Measurements from ENCODE around the gene KLRK1. TPM values are rescaled to one million over a fixed set of nuclear protein-coding genes. Genes with fewer than 3 reads are reported as not detected.
A peak's percentile ranks its signal among the peaks of the same experiment; 100 is the strongest.
"Not testable (repeated sequence)": the region's sequence is repeated elsewhere in the genome, so short reads cannot be mapped to it uniquely, and the experiment has no call there.

The KLRK1 gene
- total RNA-seq, 1 experiment from 2014 or later, result not detected

DNA sequence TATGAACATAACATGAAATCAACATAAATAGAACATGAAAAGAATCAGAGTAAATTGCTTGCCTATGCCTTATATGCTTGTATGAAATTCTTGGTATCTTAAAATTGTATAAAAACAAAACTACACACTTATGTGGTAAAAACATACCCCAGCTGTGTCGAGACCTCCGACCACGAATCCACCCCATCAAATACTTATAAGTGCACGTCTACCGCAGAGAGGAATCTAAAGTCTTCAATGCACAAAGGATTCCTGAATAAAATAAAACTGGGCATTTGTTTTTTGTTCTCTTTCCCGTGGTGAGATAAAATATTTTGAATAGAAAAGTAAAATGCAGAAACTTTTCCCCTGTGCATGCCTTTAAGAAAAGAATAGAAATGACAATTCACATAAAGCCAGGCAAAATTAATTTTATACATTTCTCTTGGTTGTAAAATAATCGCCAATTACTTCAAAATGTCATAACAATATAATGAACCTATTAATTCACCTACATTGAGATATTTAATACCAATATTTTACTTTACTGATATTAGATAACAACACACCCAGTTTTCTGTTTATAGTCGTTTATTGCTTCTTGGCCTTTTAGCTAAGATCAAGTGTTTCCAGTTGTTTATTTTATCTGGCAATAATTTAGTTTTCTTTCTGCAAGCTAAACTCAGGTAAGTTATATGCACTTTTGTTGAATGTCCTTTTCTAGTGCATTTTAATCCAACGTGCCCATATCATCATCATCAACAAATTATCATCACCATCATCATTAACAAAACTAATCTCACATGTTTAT is 1.0 kb downstream of the KLRK1 start:
- DNase-seq (ENCODE audit: low read depth), result no peak

- DNase-seq (ENCODE audit: low read depth), result not testable (repeated sequence)
Observed at GRCh38 chr12:10387498-10387897, 2.3 kb downstream of the KLRK1 start.

GRCh38 chr12:10386857-10387256 is 3.0 kb downstream of the KLRK1 start:
- no peak for DNase-seq (ENCODE audit: low read depth)

DNA sequence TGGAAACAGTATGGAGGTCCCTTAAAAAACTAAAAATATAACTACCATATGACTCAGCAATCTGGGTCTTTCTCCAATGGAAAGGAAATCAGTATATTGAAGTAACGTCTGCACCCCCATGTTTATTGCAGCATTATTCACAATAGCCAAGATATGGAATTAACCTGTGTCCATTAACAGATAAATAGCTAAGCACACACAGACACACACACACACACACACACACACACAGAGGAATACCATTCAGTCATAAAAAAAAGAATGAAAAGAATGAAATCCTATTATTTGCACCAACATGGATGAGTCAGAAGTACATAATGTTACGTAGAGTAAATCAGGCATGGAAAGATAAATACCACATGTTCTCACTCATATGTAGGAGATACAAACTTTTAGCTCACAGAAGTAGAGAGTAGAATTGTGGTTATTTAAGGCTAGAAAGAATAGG is 4.7 kb downstream of the KLRK1 start:
- DNase-seq (ENCODE audit: low read depth), result peak; percentile 62

- DNase-seq (ENCODE audit: low read depth), result no peak
Observed at GRCh38 chr12:10384191-10384590, 5.7 kb downstream of the KLRK1 start.

DNA sequence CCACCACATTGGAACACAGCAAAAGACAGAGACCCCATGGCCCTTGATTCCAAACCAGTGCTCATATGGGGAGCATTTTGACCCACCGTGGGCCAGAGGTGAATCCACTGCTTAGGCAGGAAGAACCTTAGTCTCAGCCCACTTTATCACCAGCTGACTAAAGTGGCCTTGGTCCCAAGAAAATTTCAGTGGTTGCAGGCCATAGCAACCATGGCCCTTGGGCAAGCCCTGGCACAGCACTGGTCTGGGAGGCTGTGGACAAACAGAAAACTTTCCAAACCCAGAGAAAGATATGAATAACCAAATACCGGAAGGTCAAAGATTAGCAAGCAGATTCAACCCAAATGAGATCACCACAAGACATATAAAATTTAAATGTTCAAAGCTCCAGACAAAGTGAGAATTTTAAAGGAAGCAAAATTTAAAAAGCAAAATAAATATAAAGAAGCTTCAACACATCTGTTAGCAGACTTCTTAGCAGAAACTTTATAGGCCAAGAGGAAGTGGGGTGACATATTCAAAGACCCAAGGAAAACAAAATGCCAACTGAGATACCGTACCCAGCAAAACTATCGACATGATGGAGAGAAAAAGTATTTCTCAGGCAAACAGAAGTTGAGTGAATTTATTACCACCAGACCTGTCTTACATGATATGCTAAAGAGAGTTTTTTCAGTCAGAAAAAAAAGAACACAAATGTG is 7.8 kb downstream of the KLRK1 start:
- DNase-seq (ENCODE audit: low read depth), result no peak

- peak; percentile 34 for DNase-seq (ENCODE audit: low read depth)
Observed at GRCh38 chr12:10378737-10379136, 11.1 kb downstream of the KLRK1 start.

DNA sequence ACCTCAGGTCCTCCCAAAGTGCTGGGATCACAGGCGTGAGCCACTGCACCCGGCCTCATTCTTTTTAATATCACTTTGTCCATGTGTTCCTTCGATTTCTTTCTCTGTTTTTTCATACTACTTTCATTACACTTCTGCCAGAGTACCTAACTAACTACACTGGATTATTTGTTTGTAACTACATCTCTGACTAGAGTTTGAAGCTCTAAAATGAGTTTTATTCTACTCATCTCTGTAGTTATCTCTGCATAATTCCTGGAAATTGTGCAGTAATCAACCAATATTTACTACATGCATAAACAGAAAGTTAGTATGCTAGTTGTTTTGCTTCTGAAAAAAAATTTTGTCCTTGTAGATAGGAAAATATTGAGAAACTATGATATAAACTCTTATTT is 15.2 kb downstream of the KLRK1 start:
- no peak for DNase-seq (ENCODE audit: low read depth)

- no peak for DNase-seq (ENCODE audit: low read depth)
Observed at GRCh38 chr12:10372559-10372958, 17.3 kb downstream of the KLRK1 start.

DNA sequence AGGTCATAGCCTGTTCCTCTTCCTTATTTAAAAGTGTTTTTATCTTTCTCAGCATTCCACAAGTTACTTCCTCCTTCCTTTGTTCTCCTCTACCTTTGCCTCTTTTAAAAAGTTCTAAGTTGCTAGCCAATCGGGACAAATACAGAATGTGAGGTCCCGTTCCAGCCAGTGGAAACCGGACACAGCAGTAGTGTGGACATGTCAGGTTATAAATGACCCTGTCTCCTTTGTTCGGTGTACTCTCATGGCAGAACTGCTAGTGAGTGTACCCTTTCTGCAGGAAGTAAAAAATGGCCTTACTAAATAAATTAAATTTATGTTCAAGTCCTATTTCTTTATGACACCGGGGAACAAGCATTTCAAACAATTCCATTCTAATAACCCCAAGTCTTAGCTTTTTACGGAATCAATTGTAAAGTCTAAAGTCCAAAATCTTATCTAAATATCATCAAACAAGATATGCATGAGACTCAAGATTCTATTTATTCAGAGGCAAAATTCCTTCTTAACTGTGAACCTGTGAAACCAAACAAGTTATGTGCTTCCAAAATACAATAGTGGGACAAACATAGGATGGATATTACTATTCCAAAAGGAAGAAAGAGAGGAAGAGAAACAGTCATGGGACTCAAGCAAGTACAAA is 17.8 kb downstream of the KLRK1 start:
- not testable (repeated sequence) for DNase-seq (ENCODE audit: low read depth)

DNA sequence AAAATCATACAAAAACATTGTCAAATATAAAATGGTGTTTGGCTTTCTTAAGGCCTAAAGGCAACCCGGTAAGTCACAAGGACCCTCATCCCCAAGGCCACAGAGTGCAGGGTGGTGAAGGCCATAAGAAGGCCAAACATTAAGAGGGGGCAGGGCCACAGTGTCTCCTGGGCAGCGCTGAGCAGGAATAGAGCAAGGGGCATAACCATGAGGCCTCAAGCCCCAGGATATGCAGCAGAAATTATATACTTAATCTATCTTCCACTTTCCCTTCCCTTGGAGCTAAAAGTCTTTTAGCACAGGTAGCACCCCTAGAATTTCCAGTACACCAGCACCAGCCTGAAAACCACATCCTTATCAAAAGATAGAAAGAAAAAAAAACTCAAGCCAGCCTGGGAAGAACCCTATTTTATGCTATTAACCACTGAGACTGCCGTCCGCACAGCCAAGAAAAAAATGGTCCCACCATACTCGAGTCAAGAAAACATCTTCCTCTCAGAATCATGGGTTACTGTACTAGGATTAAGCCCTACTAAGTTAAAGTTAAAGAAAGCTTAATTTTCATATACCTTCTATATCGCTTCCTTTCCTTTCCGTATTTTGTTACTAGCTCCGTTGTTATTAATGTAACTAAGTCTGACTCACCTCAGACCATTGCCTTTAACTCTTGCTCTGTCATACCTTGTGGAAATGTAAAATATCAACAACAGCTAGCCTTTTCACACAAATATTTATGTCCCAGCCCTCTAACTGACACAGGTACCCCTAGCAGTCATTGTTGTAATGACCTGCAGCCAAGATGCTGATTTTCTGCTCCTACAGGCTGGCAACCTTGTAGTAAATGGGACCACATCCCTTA is 20.1 kb downstream of the KLRK1 start:
- no peak for DNase-seq (ENCODE audit: low read depth)

DNA sequence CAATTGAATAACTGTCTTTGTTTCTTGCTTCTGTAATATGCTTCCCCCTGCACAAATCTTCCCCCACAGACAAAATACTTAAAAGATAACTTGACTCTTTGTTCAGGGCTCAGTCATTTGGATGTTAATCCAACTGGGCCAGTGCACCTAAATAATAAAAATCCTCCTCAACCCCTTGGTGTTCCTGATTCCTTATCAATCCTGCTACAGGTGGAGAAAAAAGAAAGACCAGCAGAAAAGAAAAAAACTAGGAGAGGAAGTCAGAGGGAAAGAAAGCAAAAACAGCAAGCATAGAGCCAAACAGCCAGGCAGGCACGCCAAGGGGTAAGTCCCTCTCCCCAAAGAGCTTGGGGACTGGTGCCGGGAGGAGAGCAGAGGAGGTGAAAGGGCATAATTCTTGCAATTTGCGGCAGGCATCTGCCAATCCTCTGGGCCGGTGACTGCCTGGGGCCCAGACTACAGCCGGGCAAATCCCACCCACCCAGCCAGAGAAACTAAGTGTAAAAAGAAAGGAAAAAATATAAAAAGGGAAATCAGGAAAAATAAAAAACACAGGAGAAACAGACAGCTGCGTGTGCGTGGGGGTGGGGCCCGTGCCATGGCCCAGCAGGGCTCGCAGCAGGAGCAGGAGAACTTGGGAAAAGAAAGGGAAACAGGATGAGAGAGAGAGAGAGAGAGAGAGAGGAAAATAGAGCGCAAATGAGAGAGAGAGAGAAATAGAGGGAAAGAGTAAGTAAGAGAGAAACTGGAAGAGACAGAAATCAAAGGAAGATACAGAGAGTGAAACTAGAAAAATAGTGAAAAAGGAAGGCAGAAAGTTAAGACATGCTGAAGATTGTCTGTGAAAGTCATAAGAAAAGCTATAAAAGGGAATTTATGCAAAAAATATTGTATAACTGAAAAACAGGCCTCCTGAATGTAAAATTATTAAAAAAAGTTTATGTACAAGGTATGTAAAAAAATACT is 21.4 kb downstream of the KLRK1 start:
- DNase-seq (ENCODE audit: low read depth), result no peak

GRCh38 chr12:10367714-10368113 is 22.1 kb downstream of the KLRK1 start:
- DNase-seq (ENCODE audit: low read depth), result not testable (repeated sequence)

- DNase-seq (ENCODE audit: low read depth), result peak; percentile 53
Observed at GRCh38 chr12:10366875-10367274, 23.0 kb downstream of the KLRK1 start.

DNA sequence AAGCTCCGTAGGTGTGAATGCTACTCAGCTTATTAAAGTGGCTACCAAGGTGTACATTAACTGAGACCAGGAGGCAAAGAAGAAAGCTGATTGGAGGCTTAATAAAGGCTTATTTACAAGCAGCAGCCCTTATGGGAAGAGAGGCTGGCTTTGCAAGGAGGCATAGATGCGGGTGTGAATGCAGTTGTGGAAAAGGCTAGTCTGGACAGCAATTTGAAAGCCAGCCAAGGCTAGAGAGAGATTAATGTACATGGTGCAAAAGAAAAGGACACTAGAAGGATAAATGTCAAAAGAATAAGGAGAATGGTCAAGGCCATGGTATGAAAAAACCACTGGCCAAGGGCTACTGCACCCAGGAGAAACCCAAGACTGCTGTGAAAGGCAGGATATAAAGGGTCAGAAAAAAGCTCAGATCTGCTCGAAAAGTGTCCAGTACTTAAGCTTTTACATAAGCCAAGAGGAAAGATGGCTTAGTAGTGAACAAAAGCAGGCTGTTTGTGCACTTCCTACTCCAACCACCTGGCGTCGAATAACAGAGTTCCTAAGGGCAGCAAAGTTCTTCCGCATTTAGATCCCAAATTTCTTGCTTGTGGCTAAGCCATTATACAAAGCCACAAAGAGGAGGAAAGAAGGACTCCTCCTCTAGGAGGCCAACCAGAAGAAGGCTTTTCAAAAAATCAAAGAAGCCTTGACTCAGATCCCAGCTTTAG is 24.0 kb downstream of the KLRK1 start:
- DNase-seq (ENCODE audit: low read depth), result no peak

DNA sequence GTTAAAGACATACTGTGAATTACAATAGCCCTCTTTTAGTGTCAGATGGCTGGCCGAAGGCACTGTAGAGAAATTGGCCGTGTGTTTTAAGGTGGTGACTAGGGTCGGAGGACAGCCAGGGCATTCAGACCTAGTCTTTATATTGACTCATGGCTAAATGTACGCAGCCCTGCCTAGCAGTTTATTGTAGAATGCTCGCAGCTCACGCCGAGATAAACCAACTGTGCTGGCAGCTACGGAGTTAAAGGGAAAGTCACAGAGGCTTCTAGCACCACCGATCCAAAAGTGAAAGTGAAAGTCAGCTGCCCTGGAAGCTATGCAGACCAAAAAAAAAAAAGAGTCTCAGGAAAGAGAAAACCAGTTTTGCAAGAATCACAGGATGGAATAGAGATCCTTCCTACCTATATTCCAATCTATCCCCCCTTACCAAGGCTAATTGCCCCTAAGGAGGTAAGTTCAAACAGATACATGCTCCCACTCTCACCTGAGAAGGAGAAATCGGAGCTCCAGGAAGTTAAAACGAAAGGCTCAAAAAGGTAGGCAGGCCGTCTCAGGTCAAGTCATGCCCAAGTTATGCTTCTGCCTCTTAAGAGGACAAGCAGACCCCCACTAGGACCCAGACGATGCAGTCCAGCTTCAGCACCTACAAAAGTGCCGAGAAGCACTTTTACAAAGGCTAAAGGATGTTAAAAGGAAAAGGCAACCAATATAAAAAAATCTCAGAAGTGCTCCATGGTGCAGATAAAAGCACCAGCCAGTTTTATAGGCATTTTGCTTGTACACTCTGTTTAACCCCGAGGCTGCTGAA is 24.8 kb downstream of the KLRK1 start:
- DNase-seq (ENCODE audit: low read depth), result peak; percentile 77

- peak; percentile 38 for DNase-seq (ENCODE audit: low read depth)
Observed at GRCh38 chr12:10363914-10364814, 25.7 kb downstream of the KLRK1 start.

DNA sequence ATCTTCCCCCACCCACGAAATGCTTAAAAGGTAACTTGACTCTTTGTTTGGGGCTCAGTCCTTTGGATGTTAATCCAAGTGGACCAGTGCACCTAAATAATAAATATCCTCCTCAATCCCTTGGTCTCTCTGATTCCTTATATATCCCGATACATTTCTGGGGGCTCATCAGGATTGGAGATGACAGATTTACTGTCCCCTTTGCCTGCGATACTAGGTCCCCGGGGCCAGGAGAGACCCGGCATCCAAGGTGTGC is 26.3 kb downstream of the KLRK1 start:
- DNase-seq (ENCODE audit: low read depth), result no peak
